HCT116 (cell line): ENCODE data around the gene NFIA. TPM values are rescaled to one million over a fixed set of nuclear protein-coding genes. Genes with fewer than 3 reads are reported as not detected.

Experiments
- ATAC-seq: fragments of 200-7000 bp; cut with Tn5 transposase; 2 replicates; pipeline ENCODE4 v1.9.1; 2020; ENCODE audit warnings: mild to moderate bottlenecking, moderate library complexity
- BruUV-seq: library from RNA; stranded (reverse); fragments of 400-500 nt; replicated peaks from 2 replicates; lab custom pipeline; 2021; lab: Mats Ljungman, UMichigan
- CTCF ChIA-PET: fragments of 300-600 bp; sonication (Branson Sonifier 250); formaldehyde crosslinking; loops from one replicate; lab custom pipeline; 2021; ENCODE audit warnings: antibody characterized with exemption; lab: Charles Lee
- POLR2A ChIA-PET: fragments of 300-600, 350-600 bp; sonication (Branson Sonifier 250); formaldehyde crosslinking; loops from one replicate; lab custom pipeline; 2021; ENCODE audit warnings: antibody characterized with exemption; lab: Charles Lee
- RAD21 ChIA-PET, 2 experiments: fragments of 300-600 bp; sonication (Branson Sonifier 250); formaldehyde crosslinking; loops; one replicate each; lab custom pipeline; 2023; ENCODE audit warnings: low total read pairs in 2 of 2; ENCODE audit not compliant: uncharacterized antibody in 2 of 2, unreplicated experiment in 2 of 2, low non-redundant PET in 1 of 2; lab: Charles Lee
- DNase-seq: peaks from one replicate; pipeline ENCODE4 v3.0.0-alpha.2; 2010; ENCODE audit warnings: low read depth, low spot score
- H2AFZ ChIP-seq: fragments of 200-600 bp; shearing (Covaris generic), sonication (generic); 2 replicates; pipeline ENCODE4 v1.6.1; 2017; ENCODE audit warnings: low read depth, mixed run types, mixed read lengths, antibody characterized with exemption, low read length; ENCODE audit not compliant: poor library complexity, severe bottlenecking
- H3K27ac ChIP-seq: 2 replicates; pipeline ENCODE4 v1.5.1; 2012; ENCODE audit warnings: low read depth, low read length
- H3K27me3 ChIP-seq: fragments of 200-600 bp; sonication (generic); 2 replicates; pipeline ENCODE4 v1.6.1; 2016; ENCODE audit warnings: mixed run types, low read length, mixed read lengths; ENCODE audit not compliant: insufficient read depth
- H3K36me3 ChIP-seq, 2 experiments: fragments of 200-500 bp in 1 of 2; fragments of 200-600 bp in 1 of 2; sonication (Bioruptor generic) in 1 of 2; sonication (generic) in 1 of 2; 2 replicates each; pipeline versions ENCODE4 v1.5.1 to v1.6.1; 2014 to 2016; ENCODE audit warnings: low read length in 2 of 2, inconsistent platforms in 1 of 2, mixed read lengths in 1 of 2, mixed run types in 1 of 2; ENCODE audit not compliant: insufficient read depth in 2 of 2, control insufficient read depth in 1 of 2
- H3K4me1 ChIP-seq, 2 experiments: fragments of 200-600 bp in 1 of 2; sonication (generic) in 1 of 2; 2 replicates each; pipeline versions ENCODE4 v1.5.1 to v1.6.1; 2012 to 2017; ENCODE audit warnings: low read length in 2 of 2, inconsistent platforms in 1 of 2, mild to moderate bottlenecking in 1 of 2, mixed read lengths in 1 of 2, mixed run types in 1 of 2, moderate library complexity in 1 of 2; ENCODE audit not compliant: insufficient read depth in 2 of 2, control insufficient read depth in 1 of 2
- H3K4me2 ChIP-seq: fragments of 200-600 bp; sonication (generic); 2 replicates; pipeline ENCODE4 v1.6.1; 2017; ENCODE audit warnings: mixed run types, low read length, mixed read lengths
- H3K4me3 ChIP-seq, 2 experiments: fragments of 200-600 bp in 1 of 2; sonication (generic) in 1 of 2; replicated peaks in 1 of 2; 2 replicates each; pipeline ENCODE4 v1.5.1; 2011 to 2016; ENCODE audit warnings: low read length in 2 of 2, control low read depth in 1 of 2, low read depth in 1 of 2, mild to moderate bottlenecking in 1 of 2, mixed read lengths in 1 of 2, mixed run types in 1 of 2
- H3K79me2 ChIP-seq: fragments of 200-600 bp; sonication (generic); 2 replicates; pipeline ENCODE4 v1.6.1; 2017; ENCODE audit warnings: mild to moderate bottlenecking, mixed run types, low read length, moderate library complexity, mixed read lengths; ENCODE audit not compliant: insufficient read depth
- H3K9ac ChIP-seq: fragments of 200-600 bp; sonication (generic); 2 replicates; pipeline ENCODE4 v1.6.1; 2016; ENCODE audit warnings: low read length, mixed read lengths
- H3K9me2 ChIP-seq: fragments of 200-600 bp; sonication (generic), shearing (Covaris generic); 2 replicates; pipeline ENCODE4 v1.6.1; 2017; ENCODE audit warnings: mixed run types, mild to moderate bottlenecking, moderate library complexity; ENCODE audit not compliant: insufficient read depth
- H3K9me3 ChIP-seq, 2 experiments: fragments of 200-500 bp in 1 of 2; fragments of 200-600 bp in 1 of 2; sonication (Bioruptor generic) in 1 of 2; sonication (generic) in 1 of 2; 2 replicates each; pipeline ENCODE4 v1.6.1; 2014 to 2017; ENCODE audit warnings: low read length in 2 of 2, mixed read lengths in 2 of 2, inconsistent platforms in 1 of 2, low read depth in 1 of 2, mild to moderate bottlenecking in 1 of 2, mixed run types in 1 of 2, moderate library complexity in 1 of 2; ENCODE audit not compliant: control insufficient read depth in 1 of 2, insufficient read depth in 1 of 2
- H4K20me1 ChIP-seq: fragments of 200-600 bp; sonication (generic), shearing (Covaris generic); 2 replicates; pipeline ENCODE4 v1.6.1; 2017; ENCODE audit warnings: mixed run types, mild to moderate bottlenecking, moderate library complexity; ENCODE audit not compliant: insufficient read depth
- CBX3 ChIP-seq: IDR thresholded peaks from 2 replicates; pipeline ENCODE4 v1.6.1; 2012; ENCODE audit warnings: low read depth
- CEBPB ChIP-seq: IDR thresholded peaks from 2 replicates; pipeline ENCODE4 v1.6.1; 2012; ENCODE audit warnings: low read depth
- EGR1 ChIP-seq: IDR thresholded peaks from 2 replicates; pipeline ENCODE4 v1.6.1; 2012; ENCODE audit warnings: low read depth
- ELF1 ChIP-seq: IDR thresholded peaks from 2 replicates; pipeline ENCODE4 v1.6.1; 2012; ENCODE audit warnings: low read depth, borderline replicate concordance
- EZH2 ChIP-seq: fragments of 200-600 bp; sonication (generic); IDR thresholded peaks from 2 replicates; pipeline ENCODE4 v1.6.1; 2017; ENCODE audit warnings: antibody characterized with exemption, mixed run types
- EZH2phosphoT487 ChIP-seq: fragments of 200-600 bp; IDR thresholded peaks from 2 replicates; pipeline ENCODE4 v1.6.1; 2018; ENCODE audit warnings: antibody characterized with exemption, borderline replicate concordance
- FOSL1 ChIP-seq: IDR thresholded peaks from 2 replicates; pipeline ENCODE4 v1.6.1; 2012; ENCODE audit warnings: low read depth
- JUND ChIP-seq: IDR thresholded peaks from 2 replicates; pipeline ENCODE4 v1.6.1; 2012
- POLR2A ChIP-seq: IDR thresholded peaks from 2 replicates; pipeline ENCODE4 v1.7.0; 2011; ENCODE audit warnings: borderline replicate concordance; ENCODE audit not compliant: insufficient read depth, insufficient read length; ENCODE audit errors: extremely low read depth
- POLR2AphosphoS5 ChIP-seq: IDR thresholded peaks from 2 replicates; pipeline ENCODE4 v1.6.1; 2011; ENCODE audit warnings: mild to moderate bottlenecking, low read depth, low read length, moderate library complexity
- SIN3A ChIP-seq: IDR thresholded peaks from 2 replicates; pipeline ENCODE4 v1.6.1; 2012; ENCODE audit warnings: low read depth
- TCF7L2 ChIP-seq: IDR thresholded peaks from 2 replicates; pipeline ENCODE4 v1.7.0; 2011; ENCODE audit warnings: borderline replicate concordance, inconsistent platforms; ENCODE audit not compliant: insufficient read depth, insufficient read length; ENCODE audit errors: extremely low read depth
- ZFX ChIP-seq: fragments of 450-650 bp; IDR thresholded peaks from 2 replicates; pipeline ENCODE4 v1.6.1; 2017
- intact Hi-C: fragments of 100-400 bp; cut with micrococcal nuclease; formaldehyde crosslinking; loops from 2 replicates; pipeline ENCODE4 v1.10.0; 2022
- total RNA-seq: library from RNA; stranded (reverse); gene quantifications from one replicate; pipeline ENCODE4 v1.2.1, GENCODE V29; 2021; ENCODE audit not compliant: unreplicated experiment
- TF ChIP-seq, protein P1 (sequence below): IDR thresholded peaks from 2 replicates; pipeline ENCODE4 v1.6.1; 2012; ENCODE audit warnings: low read depth
- TF ChIP-seq, protein P2 (sequence below), 3 experiments: fragments of 200-600 bp in 1 of 3; sonication (generic) in 1 of 3; IDR thresholded peaks in 2 of 3; conservative IDR thresholded peaks in 1 of 3; 2 replicates each; pipeline ENCODE4 v1.5.1; 2012 to 2017; ENCODE audit warnings: low read depth in 2 of 3, low read length in 2 of 3, antibody characterized with exemption in 1 of 3, borderline replicate concordance in 1 of 3, control low read depth in 1 of 3, mild to moderate bottlenecking in 1 of 3, mixed read lengths in 1 of 3, mixed run types in 1 of 3, moderate library complexity in 1 of 3; ENCODE audit not compliant: insufficient read depth in 1 of 3
- TF ChIP-seq, protein P3 (sequence below): IDR thresholded peaks from 2 replicates; pipeline ENCODE4 v1.6.1; 2012

The NFIA gene
- total RNA-seq, 1 experiment from 2014 or later, result 17.2 TPM

DNA sequence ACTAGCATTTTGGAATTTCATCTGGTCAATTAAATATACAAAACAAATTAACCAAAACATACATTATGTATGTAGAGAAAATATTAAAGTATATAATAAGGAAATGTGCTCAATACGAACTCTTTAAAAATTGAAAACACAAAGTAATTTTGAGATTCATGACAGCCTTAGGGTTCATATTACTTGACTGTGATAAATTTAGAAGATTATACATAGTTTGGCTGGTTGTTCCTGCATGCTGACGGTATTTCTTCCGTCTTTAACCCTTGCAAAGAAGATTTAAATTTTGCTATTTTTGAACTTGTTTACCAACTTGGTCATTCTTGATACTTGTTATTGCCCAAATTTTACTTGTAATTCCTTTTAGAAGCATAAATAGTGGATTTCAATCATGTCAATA lies 298.2 kb downstream of the NFIA start:
- no TSS peak for BruUV-seq
- no peak overlapping the region for H2AFZ ChIP-seq
- DNase-seq, result no peak
- intact Hi-C loops, result no loop called here
- no peak overlapping the region for H3K27ac ChIP-seq
- no peaks in the 10 kb centered on the region for H4K20me1 ChIP-seq
- H3K9me3 ChIP-seq, result no peaks in the 10 kb centered on the region
- H3K4me3 ChIP-seq, result no peak overlapping the region
- no peaks in the 10 kb centered on the region for H3K4me1 ChIP-seq
- no peaks in the 10 kb centered on the region for H3K36me3 ChIP-seq
- ChIA-PET CTCF (no interaction called here), RAD21 (no interaction called here), POLR2A (no interaction called here)
- no peak for TF ChIP-seq EZH2
- TF ChIP-seq TCF7L2, result no peak
- TF ChIP-seq POLR2A, result no peak
- TF ChIP-seq FOSL1, result no peak
- no peak for TF ChIP-seq CEBPB
- TF ChIP-seq SIN3A, result no peak
- no peak for TF ChIP-seq ELF1
- no peak for TF ChIP-seq JUND
- no peak for TF ChIP-seq CBX3
- no peak for TF ChIP-seq POLR2AphosphoS5
- no peak for TF ChIP-seq EZH2phosphoT487
- TF ChIP-seq, protein P1, sequence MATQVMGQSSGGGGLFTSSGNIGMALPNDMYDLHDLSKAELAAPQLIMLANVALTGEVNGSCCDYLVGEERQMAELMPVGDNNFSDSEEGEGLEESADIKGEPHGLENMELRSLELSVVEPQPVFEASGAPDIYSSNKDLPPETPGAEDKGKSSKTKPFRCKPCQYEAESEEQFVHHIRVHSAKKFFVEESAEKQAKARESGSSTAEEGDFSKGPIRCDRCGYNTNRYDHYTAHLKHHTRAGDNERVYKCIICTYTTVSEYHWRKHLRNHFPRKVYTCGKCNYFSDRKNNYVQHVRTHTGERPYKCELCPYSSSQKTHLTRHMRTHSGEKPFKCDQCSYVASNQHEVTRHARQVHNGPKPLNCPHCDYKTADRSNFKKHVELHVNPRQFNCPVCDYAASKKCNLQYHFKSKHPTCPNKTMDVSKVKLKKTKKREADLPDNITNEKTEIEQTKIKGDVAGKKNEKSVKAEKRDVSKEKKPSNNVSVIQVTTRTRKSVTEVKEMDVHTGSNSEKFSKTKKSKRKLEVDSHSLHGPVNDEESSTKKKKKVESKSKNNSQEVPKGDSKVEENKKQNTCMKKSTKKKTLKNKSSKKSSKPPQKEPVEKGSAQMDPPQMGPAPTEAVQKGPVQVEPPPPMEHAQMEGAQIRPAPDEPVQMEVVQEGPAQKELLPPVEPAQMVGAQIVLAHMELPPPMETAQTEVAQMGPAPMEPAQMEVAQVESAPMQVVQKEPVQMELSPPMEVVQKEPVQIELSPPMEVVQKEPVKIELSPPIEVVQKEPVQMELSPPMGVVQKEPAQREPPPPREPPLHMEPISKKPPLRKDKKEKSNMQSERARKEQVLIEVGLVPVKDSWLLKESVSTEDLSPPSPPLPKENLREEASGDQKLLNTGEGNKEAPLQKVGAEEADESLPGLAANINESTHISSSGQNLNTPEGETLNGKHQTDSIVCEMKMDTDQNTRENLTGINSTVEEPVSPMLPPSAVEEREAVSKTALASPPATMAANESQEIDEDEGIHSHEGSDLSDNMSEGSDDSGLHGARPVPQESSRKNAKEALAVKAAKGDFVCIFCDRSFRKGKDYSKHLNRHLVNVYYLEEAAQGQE, result no peak
- TF ChIP-seq ZFX, result no peak
- TF ChIP-seq, protein P2, sequence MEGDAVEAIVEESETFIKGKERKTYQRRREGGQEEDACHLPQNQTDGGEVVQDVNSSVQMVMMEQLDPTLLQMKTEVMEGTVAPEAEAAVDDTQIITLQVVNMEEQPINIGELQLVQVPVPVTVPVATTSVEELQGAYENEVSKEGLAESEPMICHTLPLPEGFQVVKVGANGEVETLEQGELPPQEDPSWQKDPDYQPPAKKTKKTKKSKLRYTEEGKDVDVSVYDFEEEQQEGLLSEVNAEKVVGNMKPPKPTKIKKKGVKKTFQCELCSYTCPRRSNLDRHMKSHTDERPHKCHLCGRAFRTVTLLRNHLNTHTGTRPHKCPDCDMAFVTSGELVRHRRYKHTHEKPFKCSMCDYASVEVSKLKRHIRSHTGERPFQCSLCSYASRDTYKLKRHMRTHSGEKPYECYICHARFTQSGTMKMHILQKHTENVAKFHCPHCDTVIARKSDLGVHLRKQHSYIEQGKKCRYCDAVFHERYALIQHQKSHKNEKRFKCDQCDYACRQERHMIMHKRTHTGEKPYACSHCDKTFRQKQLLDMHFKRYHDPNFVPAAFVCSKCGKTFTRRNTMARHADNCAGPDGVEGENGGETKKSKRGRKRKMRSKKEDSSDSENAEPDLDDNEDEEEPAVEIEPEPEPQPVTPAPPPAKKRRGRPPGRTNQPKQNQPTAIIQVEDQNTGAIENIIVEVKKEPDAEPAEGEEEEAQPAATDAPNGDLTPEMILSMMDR (IDR thresholded peaks at IDR 0.05 in 2 of 3, conservative IDR thresholded peaks at IDR 0.05 in 1 of 3; ENCODE audit: borderline replicate concordance in 1 of 3, insufficient read depth in 1 of 3, low read depth in 2 of 3, low read length in 2 of 3), result no peak
- TF ChIP-seq, protein P3, sequence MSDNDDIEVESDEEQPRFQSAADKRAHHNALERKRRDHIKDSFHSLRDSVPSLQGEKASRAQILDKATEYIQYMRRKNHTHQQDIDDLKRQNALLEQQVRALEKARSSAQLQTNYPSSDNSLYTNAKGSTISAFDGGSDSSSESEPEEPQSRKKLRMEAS, result no peak
- TF ChIP-seq EGR1, result no peak
- no peaks in the 10 kb centered on the region for H3K27me3 ChIP-seq
- no peaks in the 10 kb centered on the region for H3K79me2 ChIP-seq
- H3K4me2 ChIP-seq, result no peak overlapping the region
- no peaks in the 10 kb centered on the region for H3K9me2 ChIP-seq
- H3K9ac ChIP-seq, result no peak overlapping the region
- ATAC-seq, result no peak
